ENCODE data around the gene VAV3. TPM values are rescaled to one million over a fixed set of nuclear protein-coding genes. Genes with fewer than 3 reads are reported as not detected.

VAV3 gene
- total RNA-seq, 4 donors from 2014 or later, result 0.33 to 12.1 (median 0.47) TPM

DNA sequence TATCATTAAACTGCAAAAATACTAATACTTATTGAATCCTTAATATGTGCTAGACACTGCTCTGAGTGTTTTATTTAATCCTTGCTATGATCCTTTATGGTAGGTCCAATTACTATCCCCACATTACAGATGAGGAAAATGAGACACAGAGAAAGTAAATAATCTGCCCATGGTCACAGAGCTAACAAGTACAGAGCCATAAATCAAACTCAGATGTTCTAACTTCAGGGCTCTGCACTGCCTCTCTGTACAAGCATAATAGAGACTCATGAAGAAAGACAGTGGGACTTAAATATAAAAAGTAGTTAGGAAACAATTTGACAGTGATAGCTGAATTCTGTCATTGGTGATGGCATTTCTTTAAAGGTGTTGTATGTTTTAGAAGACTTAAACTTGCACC lies 346.4 kb downstream of the VAV3 start:
- no peaks in the 10 kb centered on the region for H3K36me3 ChIP-seq
- H3K4me3 ChIP-seq, result no peak overlapping the region
- H3K9me3 ChIP-seq, result no peaks in the 10 kb centered on the region
- ATAC-seq, result no peak
- TF ChIP-seq, protein P1, sequence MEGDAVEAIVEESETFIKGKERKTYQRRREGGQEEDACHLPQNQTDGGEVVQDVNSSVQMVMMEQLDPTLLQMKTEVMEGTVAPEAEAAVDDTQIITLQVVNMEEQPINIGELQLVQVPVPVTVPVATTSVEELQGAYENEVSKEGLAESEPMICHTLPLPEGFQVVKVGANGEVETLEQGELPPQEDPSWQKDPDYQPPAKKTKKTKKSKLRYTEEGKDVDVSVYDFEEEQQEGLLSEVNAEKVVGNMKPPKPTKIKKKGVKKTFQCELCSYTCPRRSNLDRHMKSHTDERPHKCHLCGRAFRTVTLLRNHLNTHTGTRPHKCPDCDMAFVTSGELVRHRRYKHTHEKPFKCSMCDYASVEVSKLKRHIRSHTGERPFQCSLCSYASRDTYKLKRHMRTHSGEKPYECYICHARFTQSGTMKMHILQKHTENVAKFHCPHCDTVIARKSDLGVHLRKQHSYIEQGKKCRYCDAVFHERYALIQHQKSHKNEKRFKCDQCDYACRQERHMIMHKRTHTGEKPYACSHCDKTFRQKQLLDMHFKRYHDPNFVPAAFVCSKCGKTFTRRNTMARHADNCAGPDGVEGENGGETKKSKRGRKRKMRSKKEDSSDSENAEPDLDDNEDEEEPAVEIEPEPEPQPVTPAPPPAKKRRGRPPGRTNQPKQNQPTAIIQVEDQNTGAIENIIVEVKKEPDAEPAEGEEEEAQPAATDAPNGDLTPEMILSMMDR (IDR thresholded peaks at IDR 0.05 in 4 of 5, conservative IDR thresholded peaks at IDR 0.05 in 1 of 5), result no peak
- no peak for TF ChIP-seq POLR2A (IDR thresholded peaks at IDR 0.05)
- DNase-seq, result no peak
- intact Hi-C loops (cut with DNase I; ENCODE audit: low total_unique reads), result no loop called here
- H3K27me3 ChIP-seq, result no peaks in the 10 kb centered on the region
- in situ Hi-C loops (cut with MboI; ENCODE audit: low sequenced_read_pairs in 4 of 4), result no loop called here
- H3K27ac ChIP-seq, result no peak overlapping the region
- no peaks in the 10 kb centered on the region for H3K4me1 ChIP-seq

DNA sequence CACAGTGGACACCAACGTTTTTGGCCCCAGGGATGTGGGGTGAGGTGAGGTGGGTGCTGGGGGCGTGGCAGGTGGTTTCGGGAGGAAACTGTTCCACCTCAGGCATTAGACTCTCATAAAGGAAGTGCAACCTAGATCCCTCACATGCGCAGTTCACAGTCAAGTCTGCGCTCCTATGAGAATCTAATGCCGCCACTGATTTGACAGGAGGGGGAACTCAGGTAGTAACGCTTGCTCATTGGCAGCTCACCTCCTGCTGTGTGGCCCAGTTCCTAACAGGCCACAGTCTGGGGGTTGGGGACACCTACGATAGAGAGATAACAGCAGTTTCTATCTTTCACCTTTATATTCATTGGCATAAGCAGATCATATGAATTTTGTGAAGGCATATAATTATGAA lies 347.1 kb downstream of the VAV3 start:
- TF ChIP-seq, protein P1 (IDR thresholded peaks at IDR 0.05 in 4 of 5, conservative IDR thresholded peaks at IDR 0.05 in 1 of 5), result no peak
- no peak for TF ChIP-seq POLR2A (IDR thresholded peaks at IDR 0.05)
- no peak overlapping the region for H3K4me3 ChIP-seq
- H3K9me3 ChIP-seq, result no peaks in the 10 kb centered on the region
- H3K27ac ChIP-seq, result no peak overlapping the region
- no peaks in the 10 kb centered on the region for H3K36me3 ChIP-seq
- intact Hi-C loops (cut with DNase I; ENCODE audit: low total_unique reads), result no loop called here
- ATAC-seq (no peak), DNase-seq (no peak)
- H3K27me3 ChIP-seq, result no peaks in the 10 kb centered on the region
- H3K4me1 ChIP-seq, result no peaks in the 10 kb centered on the region
- in situ Hi-C loops (cut with MboI; ENCODE audit: low sequenced_read_pairs in 4 of 4), result no loop called here

DNA sequence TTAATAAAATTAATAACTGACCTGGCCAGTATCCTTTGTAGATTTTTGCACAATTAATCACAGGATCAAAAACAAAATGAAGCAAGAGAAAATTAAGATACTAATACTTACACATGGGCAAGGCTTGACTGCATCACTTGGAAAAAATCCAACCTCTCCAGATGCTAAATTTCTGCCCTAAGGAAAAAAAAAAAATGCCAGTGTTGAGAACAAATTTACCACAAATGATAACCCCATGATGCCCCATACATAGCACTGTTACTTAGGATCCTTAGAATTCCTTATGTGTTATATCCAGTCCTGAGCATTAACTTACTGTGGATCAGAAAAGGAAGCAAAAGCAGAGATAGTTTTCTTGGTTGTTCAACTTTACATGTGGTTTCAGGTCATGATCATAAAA lies 347.5 kb downstream of the VAV3 start:
- in situ Hi-C loops (cut with MboI; ENCODE audit: low sequenced_read_pairs in 4 of 4), result no loop called here
- Histone ChIP-seq H3K36me3 (no peaks in the 10 kb centered on the region), H3K27ac (no peak overlapping the region), H3K4me3 (no peak overlapping the region), H3K27me3 (no peaks in the 10 kb centered on the region), H3K9me3 (no peaks in the 10 kb centered on the region), H3K4me1 (no peaks in the 10 kb centered on the region)
- intact Hi-C loops (cut with DNase I; ENCODE audit: low total_unique reads), result no loop called here
- ATAC-seq, result no peak
- TF ChIP-seq, protein P1 (IDR thresholded peaks at IDR 0.05 in 4 of 5, conservative IDR thresholded peaks at IDR 0.05 in 1 of 5), result no peak
- no peak for TF ChIP-seq POLR2A (IDR thresholded peaks at IDR 0.05)
- no peak for DNase-seq

DNA sequence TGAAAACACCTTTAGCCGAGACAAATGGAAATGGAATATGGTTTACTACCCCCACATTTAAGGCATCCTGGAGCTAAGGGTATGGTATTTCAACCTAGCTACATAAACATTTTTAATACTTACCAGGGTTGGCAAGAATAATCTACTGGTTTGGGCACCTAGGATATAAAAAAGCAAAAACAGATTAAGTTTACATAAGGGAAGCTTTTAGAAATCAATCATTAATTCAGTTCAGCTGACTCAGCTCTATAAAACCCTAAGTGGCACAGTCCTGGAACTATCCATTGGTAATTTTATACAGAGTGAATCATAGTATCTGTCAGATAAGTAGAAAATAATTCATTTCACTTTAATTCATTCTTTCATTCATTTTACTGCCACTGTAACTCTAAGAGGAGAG lies 355.2 kb downstream of the VAV3 start:
- intact Hi-C loops (cut with DNase I; ENCODE audit: low total_unique reads) (no loop called here), in situ Hi-C loops (cut with MboI; ENCODE audit: low sequenced_read_pairs in 4 of 4) (no loop called here)
- H3K4me1 ChIP-seq, result no peaks in the 10 kb centered on the region
- H3K4me3 ChIP-seq, result no peak overlapping the region
- H3K9me3 ChIP-seq, result no peaks in the 10 kb centered on the region
- no peaks in the 10 kb centered on the region for H3K27me3 ChIP-seq
- ATAC-seq (no peak), DNase-seq (no peak)
- H3K27ac ChIP-seq, result no peak overlapping the region
- no peak for TF ChIP-seq POLR2A (IDR thresholded peaks at IDR 0.05)
- TF ChIP-seq, protein P1 (IDR thresholded peaks at IDR 0.05 in 4 of 5, conservative IDR thresholded peaks at IDR 0.05 in 1 of 5), result no peak
- H3K36me3 ChIP-seq, result no peaks in the 10 kb centered on the region

DNA sequence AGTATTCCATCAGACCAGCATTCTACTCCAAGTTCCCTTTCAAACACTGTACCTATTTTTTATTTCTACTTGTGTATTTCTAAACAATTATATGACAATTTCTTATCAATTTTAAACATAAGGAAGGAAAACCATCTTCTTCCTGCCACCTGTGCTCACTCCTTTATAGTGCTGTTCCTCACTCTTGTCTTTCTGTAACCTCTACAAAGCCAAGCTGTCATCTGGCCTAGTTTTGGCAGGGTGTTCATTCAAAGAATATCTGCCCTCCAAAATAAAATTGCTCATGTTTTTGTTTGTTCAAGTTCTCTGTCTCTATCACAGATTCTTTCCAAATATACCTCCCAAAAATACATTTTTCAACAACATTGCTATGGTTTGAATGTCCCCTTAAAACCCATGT lies 360.2 kb downstream of the VAV3 start:
- no peaks in the 10 kb centered on the region for H3K4me1 ChIP-seq
- H3K9me3 ChIP-seq, result no peaks in the 10 kb centered on the region
- no peak overlapping the region for H3K27ac ChIP-seq
- ATAC-seq (no peak), DNase-seq (no peak)
- no peaks in the 10 kb centered on the region for H3K27me3 ChIP-seq
- no peak overlapping the region for H3K4me3 ChIP-seq
- no peaks in the 10 kb centered on the region for H3K36me3 ChIP-seq
- in situ Hi-C loops (cut with MboI; ENCODE audit: low sequenced_read_pairs in 4 of 4) (no loop called here), intact Hi-C loops (cut with DNase I; ENCODE audit: low total_unique reads) (no loop called here)
- TF ChIP-seq, protein P1 (IDR thresholded peaks at IDR 0.05 in 4 of 5, conservative IDR thresholded peaks at IDR 0.05 in 1 of 5), result no peak
- no peak for TF ChIP-seq POLR2A (IDR thresholded peaks at IDR 0.05)

Measured in gastrocnemius medialis (tissue), 4 donors.